Effector memory CD4-positive, alpha-beta T cell (primary cell): ENCODE results near the gene LMF2.

ENCODE experiments used
- DNase-seq, 3 donors: peaks; one replicate each; pipeline ENCODE4 v3.0.0-alpha.2; 2020
- H3K27ac ChIP-seq: 2 replicates; pipeline ENCODE4 v1.7.0; 2013; ENCODE audit warnings: mild to moderate bottlenecking, low read length, moderate library complexity; ENCODE audit not compliant: insufficient read depth, poor library complexity, severe bottlenecking
- H3K27me3 ChIP-seq: replicated peaks from 2 replicates; pipeline ENCODE4 v1.7.0; 2013; ENCODE audit warnings: mild to moderate bottlenecking, low read length; ENCODE audit not compliant: insufficient read depth, control insufficient read depth, poor library complexity, severe bottlenecking
- H3K36me3 ChIP-seq: 2 replicates; pipeline ENCODE4 v1.7.0; 2013; ENCODE audit warnings: mild to moderate bottlenecking, low read length, moderate library complexity; ENCODE audit not compliant: control insufficient read depth, insufficient read depth
- H3K4me1 ChIP-seq: 2 replicates; pipeline ENCODE4 v1.7.0; 2013; ENCODE audit warnings: low read length, mild to moderate bottlenecking; ENCODE audit not compliant: control insufficient read depth, insufficient read depth, poor library complexity, severe bottlenecking
- H3K4me3 ChIP-seq: 2 replicates; pipeline ENCODE4 v1.7.0; 2013; ENCODE audit warnings: low read length, low read depth, mild to moderate bottlenecking; ENCODE audit not compliant: insufficient read depth, poor library complexity, severe bottlenecking
- H3K9me3 ChIP-seq: 2 replicates; pipeline ENCODE4 v1.7.0; 2013; ENCODE audit warnings: mild to moderate bottlenecking, low read length, moderate library complexity; ENCODE audit not compliant: control insufficient read depth

The LMF2 gene

DNA sequence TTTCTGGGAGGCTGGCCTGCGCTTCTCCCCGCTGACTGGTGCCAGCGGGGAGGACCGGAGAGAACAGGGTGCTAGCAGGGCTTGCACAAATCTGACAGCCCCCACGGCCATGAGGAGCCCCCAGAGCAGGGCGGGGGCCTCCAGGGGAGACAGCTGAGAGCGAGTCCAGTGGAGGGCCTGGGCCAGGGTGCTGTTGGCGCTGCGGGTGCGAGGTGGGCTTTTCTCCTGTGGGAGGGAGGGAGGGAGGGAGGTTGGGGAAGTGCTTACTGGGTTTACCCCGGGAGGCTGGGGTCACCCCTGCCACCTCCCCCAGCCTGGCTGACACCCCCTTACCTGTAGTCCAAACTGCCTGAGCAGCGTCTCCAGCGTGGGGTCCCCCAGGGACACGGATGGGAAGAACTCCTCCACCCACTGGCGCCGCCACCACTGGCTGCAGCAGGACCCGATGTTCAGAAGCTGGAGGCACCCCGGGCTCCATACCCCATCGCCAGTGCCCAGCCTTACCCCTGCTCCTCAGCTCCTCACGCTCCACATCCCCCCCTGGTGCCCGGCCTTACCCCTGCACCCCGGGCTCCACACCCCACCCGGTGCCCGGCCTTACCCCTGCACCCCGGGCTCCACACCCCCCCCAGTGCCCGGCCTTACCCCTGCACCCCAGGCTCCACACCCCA, 3.9 kb downstream of the LMF2 start:
- Histone ChIP-seq H3K4me1 (peaks cover 21% of the 10 kb centered on the region), H3K27ac (no peak overlapping the region), H3K36me3 (peaks cover 33% of the 10 kb centered on the region), H3K9me3 (no peaks in the 10 kb centered on the region), H3K27me3 (no peaks in the 10 kb centered on the region), H3K4me3 (no peak overlapping the region)
- DNase-seq = no peak

DNA sequence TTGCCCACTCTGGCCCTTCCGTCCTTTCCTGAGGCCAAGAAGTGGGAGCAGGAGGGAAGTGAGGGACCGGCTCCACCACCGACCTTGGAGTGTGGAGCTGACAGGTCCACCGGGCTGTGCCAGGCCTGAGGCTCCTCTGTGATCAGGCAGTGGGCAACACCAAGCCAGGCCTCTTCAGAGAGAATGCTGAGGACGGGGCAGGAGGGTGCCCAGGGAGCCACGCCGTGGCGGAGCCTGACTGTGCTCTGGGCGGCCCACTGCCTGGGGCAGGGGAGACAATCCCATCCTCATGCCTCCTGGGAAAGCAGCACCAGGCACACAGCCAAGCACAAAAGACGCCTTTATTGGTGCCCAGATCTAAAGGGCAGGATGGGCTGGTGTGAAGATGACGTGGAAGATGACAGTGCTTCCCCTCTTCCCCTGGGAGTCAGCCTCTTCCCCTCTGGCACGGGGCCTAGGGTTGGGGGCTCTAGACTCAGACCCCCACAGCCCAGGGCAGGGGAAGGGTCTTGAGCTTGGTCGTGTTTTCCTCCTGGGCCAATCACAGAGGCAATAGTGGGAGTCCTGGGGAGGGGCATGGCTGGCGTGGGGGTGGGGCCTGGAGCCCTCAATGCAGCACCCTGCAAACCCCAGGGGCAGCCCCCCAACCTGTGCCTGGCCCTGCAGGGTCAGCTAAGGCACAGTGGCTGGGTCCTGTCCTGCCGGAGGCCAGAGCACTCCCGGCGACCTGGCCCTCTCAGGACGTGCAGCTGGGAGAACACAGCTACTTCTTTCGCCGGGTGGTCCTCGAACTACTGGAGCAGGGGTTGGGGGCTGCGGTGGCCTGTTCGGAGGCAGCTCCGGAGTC, 4.7 kb downstream of the LMF2 start:
- Histone ChIP-seq H3K4me1 (peaks cover 19% of the 10 kb centered on the region), H3K36me3 (peaks cover 33% of the 10 kb centered on the region), H3K9me3 (no peaks in the 10 kb centered on the region), H3K27me3 (no peaks in the 10 kb centered on the region), H3K27ac (no peak overlapping the region), H3K4me3 (no peak overlapping the region)
- DNase-seq = no peak

GRCh38 chr22:50502096-50502495, 5.4 kb downstream of the LMF2 start:
- Histone ChIP-seq H3K36me3 (peaks cover 33% of the 10 kb centered on the region), H3K9me3 (no peaks in the 10 kb centered on the region), H3K4me3 (no peak overlapping the region), H3K27me3 (no peaks in the 10 kb centered on the region), H3K4me1 (peaks cover 18% of the 10 kb centered on the region), H3K27ac (no peak overlapping the region)
- no peak for DNase-seq

DNA sequence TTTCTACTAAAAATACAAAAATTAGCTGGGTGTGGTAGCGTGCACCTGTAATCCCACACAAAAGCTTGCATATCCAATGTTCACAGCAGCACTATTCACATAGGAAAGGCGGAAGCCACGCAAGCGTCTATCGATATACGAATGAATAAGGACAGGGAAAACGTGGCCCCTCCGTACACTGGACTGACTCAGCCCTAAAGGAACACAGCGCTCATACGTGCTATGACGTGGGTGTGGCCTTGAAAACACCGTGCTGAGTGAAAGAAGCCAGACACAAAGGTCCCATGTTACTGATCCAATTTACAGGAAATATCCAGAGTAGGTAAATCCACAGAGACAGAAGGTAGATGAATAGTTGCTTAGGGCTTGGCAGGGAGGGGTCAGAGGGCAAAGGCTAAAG, 7.0 kb downstream of the LMF2 start:
- no peaks in the 10 kb centered on the region for H3K9me3 ChIP-seq
- peaks cover 4% of the 10 kb centered on the region for H3K4me1 ChIP-seq
- H3K27ac ChIP-seq = no peak overlapping the region
- DNase-seq = no peak
- peaks cover 24% of the 10 kb centered on the region for H3K36me3 ChIP-seq
- H3K4me3 ChIP-seq = no peak overlapping the region
- H3K27me3 ChIP-seq = no peaks in the 10 kb centered on the region

DNA sequence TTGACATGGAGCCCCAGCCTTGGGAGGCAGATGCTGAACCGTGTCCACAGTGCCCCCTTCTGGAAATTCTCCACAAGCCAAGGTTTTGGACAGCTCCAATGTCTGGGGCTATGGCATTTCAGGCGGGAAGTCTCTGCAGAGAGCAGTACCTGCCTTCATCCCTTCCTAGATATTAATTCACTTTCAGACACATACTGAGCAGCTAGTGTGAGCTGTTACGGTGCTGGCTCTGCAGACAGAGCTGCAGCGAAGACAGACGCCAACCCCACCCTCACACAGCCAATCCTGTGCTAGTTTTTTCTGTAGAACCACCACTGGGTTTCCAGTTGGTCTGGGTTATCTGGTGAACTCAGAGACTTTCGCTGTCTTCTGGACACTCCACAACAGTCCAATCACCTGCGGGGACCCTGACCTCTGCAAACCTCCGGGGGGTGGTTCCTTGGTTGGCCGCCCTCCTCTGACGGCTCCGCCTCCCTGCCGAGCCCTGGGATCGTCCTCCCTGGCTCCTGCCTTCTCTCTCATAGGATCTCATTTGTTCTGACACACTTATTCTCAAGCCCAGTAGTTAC, 9.1 kb downstream of the LMF2 start:
- Histone ChIP-seq H3K27ac (no peak overlapping the region), H3K4me1 (no peaks in the 10 kb centered on the region), H3K27me3 (no peaks in the 10 kb centered on the region), H3K36me3 (peaks cover 13% of the 10 kb centered on the region), H3K9me3 (no peaks in the 10 kb centered on the region), H3K4me3 (no peak overlapping the region)
- peak; percentile 23 to 50 (median 29) for DNase-seq

DNA sequence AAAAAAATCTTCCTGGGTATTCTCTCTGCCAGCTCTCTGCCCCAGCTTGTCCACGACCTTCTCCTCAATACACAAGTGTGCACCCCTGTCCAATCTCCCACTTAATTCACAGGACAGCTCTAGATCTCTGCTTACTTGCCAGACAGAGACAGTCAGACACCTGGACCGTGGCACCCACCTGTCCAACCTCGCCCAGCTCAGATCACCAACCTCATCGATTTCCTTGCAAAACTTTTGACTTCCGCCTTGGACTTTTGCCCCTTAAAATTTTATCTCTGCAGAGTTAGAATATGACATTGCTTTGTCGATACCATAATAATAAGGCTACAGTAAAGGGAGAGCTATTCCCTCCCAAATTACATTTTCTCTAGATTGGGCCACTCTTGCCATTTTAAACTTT, 10.4 kb downstream of the LMF2 start:
- Histone ChIP-seq H3K27ac (no peak overlapping the region), H3K4me1 (no peaks in the 10 kb centered on the region)

GRCh38 chr22:50490531-50491308, 16.8 kb downstream of the LMF2 start:
- Histone ChIP-seq H3K4me1 (peaks cover 5% of the 10 kb centered on the region), H3K36me3 (no peaks in the 10 kb centered on the region), H3K27me3 (no peaks in the 10 kb centered on the region), H3K27ac (no peak overlapping the region), H3K9me3 (no peaks in the 10 kb centered on the region), H3K4me3 (no peak overlapping the region)
- no peak for DNase-seq

More for the DNA sequence above, 10.4 kb downstream of the LMF2 start:
- Histone ChIP-seq H3K9me3 (no peaks in the 10 kb centered on the region), H3K27me3 (no peaks in the 10 kb centered on the region), H3K36me3 (no peaks in the 10 kb centered on the region), H3K4me3 (no peak overlapping the region)
- no peak for DNase-seq

DNA sequence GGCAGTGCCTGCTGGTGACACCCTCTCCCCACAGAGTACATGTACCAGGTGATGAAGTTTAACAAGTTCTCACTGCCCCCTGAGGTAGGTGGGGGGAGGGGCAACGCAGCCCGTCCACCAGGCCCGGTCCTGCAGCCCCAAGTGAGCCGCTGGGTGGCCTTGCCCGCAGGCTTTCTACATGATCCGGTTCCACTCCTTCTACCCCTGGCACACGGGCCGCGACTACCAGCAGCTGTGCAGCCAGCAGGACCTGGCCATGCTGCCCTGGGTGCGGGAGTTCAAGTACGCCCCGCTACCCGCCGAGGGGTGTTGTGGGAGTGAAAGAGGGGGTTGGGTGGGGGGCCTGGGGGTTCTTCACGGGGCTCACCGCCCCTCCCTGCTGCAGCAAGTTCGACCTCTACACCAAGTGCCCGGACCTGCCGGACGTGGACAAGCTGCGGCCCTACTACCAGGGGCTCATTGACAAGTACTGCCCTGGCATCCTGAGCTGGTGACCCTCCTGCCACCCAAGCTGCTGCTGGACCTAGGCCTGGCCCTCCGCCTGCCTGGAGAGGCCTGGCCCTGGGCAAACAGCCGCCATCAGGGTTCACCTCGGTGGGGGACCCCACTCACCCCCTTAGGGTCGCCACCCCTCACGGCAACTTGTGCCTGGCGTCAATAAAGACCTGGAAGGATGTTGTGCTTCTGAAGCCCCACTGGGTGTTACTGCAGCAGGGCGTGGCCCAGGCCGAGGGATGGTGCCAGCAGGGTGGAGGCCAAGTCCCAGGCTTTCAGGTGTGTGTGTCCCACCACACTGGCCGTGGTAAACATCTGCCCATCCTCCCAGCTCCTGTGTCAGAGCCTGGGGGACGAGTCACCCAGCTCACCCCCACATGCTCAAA, 17.9 kb downstream of the LMF2 start:
- no peak overlapping the region for H3K4me3 ChIP-seq
- DNase-seq = no peak
- H3K36me3 ChIP-seq = no peaks in the 10 kb centered on the region
- H3K27ac ChIP-seq = no peak overlapping the region
- peaks cover 5% of the 10 kb centered on the region for H3K4me1 ChIP-seq
- no peaks in the 10 kb centered on the region for H3K27me3 ChIP-seq
- no peaks in the 10 kb centered on the region for H3K9me3 ChIP-seq

GRCh38 chr22:50488886-50489285, 18.6 kb downstream of the LMF2 start:
- H3K27ac ChIP-seq = no peak overlapping the region
- H3K27me3 ChIP-seq = no peaks in the 10 kb centered on the region
- DNase-seq = no peak
- peaks cover 5% of the 10 kb centered on the region for H3K4me1 ChIP-seq
- no peak overlapping the region for H3K4me3 ChIP-seq
- no peaks in the 10 kb centered on the region for H3K9me3 ChIP-seq
- H3K36me3 ChIP-seq = no peaks in the 10 kb centered on the region
